GM21390 (cell line): Measurements from ENCODE around the gene MMAB.

Source experiments
- ATAC-seq: cut with Tn5 transposase; IDR thresholded peaks from one replicate; pipeline ENCODE4 v1.9.1; 2021; ENCODE audit not compliant: unreplicated experiment

MMAB gene

DNA sequence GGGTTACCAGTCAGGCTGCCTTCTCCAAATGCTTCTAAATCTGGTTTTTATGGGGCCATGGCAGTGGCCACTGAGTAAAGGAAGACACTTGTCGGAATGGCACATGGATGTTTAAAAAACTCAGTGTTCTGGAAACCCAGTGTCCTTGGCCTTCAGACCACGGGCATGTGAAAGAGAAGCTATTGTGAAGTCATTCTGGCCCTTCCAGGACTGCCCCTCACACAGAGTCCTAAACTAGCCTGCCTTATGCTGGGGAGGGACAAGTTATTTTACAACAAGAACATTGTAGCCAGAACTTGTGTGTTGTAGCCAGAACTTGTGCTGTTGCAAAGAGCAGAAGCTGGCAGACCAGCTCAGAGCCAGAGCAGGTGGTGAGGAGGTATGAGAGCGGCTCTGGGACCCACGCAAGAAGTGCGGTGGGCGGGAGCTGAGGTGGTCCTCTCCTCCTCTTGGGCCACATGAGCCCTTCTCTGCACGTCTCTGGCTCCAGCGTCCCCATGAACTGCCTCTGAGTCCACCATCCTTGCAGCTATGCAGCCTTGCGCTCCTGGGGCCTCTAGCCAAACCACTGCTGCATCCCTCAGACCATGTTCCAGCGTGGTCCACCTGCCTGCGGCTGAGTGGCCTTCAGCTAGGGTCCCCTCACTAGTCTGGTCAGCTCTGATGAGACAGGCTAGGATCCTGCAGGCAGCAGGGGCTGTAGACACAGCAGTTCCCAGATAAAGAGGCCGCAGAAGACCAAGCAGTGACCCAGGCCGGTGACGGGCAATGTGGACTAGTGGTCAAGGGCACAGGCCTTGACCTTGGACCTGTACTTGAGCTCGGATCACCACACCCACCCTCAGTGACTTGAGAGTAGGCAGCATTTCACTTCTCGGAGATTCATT, 32.5 kb downstream of the MMAB start:
- no peak for ATAC-seq

DNA sequence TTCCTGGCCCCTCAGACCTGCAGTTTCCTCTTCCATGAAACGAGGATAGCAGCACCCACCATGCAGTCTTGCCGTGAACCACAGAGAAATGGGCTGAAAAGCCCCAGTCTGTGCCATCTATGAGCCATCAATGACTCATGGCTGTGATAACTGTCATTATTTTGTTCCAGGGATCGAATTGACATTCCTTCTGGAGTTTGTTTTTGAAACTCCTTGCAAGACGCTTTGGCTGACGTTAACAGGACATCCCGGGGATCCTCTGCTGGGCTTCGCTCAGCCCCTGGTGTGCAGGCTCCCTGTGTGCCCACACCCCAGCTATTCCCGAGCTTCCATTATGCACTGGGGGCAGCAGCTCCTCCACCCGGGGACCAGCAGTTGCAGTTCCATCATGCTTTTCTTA, 33.8 kb downstream of the MMAB start:
- no peak for ATAC-seq

DNA sequence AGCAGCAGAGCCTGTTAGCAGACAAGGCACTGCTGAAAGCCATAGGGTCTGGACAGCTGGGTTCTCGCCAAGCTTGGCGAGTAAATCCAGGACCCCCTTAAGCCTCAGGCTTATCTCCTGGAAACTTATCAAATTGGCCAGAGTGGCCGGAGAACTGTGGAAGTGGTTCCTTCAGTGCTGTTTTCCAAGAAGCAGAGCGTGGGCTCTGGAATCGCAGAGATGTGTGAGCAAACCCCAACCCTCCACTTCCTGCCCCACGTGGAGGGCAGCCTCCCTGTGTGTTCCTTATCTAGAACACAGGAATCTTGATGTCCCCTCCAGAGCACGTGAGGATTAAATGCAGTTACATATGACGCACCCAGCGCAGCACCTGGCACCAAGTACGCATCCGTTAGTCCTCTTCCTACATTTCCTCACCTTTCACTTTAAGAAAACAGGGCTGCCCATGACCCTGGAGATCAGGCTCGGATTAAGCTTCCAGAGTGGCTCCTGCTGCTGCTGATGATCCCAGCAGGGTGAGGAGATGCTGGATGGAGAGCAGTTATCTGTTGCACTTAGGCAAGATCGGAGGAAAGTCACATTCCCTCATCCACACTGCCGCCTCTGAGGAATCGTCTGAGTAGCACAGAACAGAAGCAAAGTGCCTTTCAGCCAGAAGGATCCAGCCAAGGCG, 35.0 kb downstream of the MMAB start:
- ATAC-seq = no peak

DNA sequence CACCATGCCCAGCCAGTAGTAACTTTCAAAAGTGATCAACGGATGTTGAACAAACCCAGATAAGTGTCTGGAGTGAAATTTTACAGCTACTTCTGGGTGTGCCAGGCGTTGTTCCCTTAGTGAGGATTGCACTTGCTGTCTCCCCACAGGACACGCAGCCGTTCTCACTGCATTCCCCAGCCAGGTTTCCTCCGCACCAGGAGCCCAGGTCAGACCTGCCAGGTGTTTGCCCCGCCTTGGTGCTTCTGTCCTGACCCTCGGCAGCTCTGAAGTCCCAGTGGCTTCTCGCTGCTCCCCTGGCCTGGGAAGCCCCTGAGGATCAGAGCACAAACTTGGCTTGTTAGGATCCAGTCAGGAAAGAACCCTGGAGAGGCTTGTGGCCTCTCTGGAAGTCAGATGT, 36.2 kb downstream of the MMAB start:
- no peak for ATAC-seq

DNA sequence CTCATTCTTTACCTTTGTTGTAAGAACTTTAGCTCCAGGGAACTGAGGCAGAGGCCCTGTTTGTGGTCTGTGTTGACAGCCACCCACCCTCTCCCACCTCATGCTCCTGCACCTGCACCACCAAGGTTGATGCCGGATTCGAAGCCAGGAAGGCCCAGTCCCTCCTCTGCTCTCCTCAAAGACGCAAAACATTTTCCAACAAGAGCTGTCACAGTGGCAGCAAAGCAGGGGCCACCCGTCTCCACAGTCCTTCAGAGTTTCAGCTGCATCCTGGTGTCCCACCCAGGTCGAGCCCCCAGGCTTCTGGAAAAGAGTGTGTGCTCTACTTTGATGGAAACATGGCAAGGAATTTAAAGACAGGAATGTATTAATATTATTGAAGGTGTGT, 37.4 kb downstream of the MMAB start:
- no peak for ATAC-seq

DNA sequence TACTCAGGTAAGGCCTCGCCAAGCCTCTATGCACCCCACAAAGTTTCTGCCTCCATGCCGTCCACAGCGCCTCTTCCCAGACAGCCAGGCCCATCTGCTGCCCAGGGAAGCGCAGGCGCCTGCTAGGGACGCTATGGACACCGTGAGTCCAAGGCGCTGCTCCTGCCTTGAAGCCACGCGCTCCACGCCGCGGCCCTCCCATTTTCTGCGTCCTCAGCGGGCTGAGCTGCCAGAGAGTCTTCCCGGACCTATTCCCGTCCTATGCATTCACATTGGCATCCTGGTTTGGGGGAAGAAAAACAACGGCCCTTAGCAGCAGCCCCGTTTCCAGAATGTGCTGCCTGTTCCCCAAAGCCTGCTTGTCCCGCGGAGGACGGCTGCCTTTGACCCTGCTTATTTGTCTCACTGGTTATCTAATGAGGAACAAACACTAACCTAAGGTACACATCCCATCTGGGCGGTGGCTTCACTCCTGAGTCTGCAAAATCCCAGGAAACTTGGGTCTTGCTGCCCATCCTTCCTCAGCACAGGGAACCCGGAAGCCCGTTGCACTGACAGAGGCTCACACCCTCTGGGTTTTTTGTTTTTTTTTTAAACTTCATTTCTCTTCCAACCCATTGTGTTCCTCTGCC, 38.0 kb downstream of the MMAB start:
- no peak for ATAC-seq

DNA sequence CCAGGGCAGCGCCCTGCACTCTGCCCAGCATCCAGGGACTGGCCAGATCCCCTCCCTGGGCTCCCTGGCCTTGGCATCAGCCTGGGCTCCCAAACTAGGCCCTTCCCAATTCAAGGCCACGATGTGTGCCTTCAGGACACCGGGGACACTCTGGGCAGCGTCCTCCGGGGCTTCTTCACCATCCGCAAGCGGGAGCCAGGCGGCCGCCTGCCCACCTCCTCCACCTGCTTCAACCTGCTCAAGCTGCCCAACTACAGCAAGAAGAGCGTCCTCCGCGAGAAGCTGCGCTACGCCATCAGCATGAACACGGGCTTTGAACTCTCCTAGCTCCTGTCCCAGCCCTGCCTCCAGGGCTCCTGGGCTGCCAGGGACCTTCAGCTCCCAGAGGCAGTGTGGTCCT, 38.8 kb downstream of the MMAB start:
- no peak for ATAC-seq

DNA sequence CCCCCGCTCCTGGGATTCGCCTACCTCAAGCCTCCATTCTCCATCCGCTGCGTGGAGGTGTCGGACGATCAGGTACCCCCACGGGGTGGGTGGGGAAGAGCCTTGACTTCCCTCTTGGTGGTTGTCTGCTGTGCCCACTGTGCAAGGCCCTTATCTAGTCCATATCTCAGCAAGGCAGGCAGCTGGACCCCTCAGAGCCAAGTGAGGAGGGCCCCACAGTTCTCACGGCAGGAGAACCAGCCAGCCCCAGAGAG, 39.9 kb downstream of the MMAB start:
- no peak for ATAC-seq

DNA sequence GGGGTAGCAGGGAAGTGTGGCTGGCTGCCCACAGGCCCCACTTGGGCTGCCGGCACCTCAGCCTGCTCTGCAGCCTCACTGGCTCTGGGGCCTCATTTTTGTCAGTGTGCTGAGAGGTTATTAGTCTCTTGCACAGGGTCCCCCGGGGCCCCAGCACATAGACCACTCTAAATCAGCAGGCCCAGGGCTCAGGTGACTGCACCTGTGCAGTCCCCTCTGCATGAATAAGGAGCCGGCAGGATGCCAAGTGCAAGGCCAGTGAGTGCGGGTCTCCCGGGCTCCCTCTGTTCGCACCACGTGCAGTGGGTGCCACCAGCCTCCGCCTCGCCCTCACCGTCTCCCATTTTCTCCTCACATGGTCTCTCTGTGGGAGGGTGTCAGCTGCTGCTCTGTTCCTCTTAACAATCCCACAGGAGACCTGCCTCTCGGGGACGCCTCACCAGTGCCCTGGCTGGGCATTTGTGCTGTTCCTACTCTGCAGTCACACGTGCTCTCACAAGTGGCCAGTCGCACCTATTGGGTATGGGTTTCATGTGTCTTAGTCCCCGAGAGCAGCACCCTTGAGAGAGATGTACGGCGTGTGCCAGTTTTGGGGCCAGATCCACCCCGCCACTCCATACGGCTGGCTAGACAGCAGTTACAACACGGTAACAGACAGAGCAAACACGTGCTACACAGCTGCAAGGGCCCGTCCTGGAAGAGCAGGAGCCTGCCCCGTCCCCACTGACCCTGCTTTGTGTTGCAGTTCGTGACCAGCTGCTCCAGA, 40.4 kb downstream of the MMAB start:
- no peak for ATAC-seq

DNA sequence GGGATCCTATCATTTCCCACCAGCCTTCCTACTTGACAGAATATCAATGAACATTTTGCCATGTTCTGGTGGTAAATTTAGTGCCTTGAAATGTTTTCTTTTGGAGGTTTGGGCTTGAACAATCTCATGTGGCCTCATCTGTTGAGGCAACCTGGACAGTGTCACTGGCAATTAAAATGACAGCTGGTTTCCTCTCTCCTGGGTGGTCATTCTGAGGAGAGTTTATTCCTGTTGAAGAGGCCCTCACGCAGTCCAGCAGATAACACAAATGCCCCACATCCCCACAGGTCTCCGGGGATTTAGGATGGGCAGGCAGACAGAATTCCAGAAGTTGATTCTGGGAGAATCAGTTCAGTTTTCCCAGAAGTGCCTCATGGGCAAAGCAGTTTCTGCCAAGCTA, 41.9 kb downstream of the MMAB start:
- ATAC-seq = no peak

DNA sequence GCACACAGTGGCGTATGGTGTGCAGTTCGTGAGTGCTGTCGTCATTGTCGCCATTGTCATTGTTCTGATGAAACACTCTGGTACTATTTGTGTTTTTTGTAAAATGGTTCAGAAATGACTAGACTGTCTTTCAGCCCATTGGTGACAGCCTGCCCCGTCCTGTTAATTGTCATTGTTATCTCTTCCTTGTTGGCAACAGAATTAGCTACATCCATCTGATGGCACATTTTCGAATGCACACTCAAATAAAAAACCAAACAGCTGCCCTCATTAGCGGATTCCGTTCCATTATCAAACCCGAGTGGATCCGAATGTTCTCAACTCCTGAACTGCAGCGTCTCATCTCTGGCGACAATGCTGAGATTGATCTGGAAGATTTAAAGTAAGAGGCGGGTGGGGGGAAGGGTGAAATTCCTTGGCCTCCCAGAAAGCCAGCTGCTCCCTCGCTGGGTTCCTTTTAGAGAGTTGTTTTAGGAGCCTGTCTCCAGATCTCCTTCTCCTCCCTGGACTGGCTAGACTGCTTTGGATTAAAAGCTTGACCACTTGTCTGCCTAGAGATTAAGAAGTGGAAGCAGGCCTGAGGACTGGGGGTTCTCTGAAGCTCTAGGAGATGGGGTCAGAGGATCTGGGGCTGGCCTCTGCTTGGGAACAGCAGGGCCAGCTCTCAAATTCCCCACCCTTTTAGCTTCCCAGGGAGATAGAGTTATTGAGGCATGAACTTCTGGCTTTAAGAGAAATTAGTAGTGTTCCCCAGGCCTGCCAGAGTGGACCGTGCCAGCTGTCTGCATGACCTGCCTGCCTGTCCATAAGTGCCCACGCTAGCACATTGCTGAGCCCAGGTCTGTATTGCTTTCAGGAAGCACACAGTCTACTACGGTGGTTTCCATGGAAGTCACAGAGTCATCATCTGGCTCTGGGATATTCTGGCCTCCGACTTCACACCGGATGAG, 43.3 kb downstream of the MMAB start:
- ATAC-seq = no peak

DNA sequence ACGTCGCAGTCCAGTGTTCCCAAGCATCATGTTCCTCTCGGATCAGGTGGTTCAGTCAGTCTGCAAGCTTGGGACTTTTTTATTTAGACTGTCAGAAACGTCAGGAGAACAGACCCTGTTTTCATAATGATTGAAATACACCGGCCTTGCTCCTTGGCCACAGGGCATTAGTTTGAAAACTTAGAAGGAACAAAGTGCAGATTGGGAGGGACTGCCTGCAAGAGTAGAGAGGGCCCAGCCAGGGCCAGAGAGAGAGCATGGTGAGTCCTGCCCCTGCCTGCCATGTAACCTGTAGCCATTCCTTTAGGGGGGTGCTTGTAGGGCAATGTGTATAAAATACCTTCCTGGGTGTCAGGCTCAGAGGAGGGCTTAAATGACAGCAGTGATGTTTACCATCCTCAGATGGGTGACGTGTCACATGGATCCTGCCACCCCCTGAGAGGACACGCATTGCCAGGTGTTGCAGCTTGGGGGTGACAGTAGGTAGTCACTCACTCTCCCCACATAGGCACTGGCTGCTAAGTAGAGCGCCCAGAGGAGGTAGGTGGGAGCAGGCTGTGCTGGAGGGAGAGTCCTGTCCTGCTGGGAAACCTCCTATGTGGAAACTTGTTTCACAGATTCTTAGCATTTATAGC, 45.7 kb downstream of the MMAB start:
- ATAC-seq = no peak

DNA sequence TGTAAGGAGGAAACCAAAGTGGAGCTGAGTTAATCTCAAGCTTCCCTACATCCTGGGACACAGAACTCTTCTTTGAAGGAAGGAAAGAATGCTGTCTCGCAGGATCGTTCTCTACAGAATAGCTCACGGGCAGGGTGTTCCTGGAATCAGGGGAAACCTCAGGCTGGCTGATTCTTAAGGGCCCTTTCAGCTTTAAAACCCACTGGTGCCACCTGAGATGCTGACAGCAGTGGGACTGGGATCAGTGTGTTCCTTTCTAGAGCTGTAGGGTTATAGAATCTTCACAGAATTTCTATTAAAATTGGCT, 48.1 kb downstream of the MMAB start:
- no peak for ATAC-seq

DNA sequence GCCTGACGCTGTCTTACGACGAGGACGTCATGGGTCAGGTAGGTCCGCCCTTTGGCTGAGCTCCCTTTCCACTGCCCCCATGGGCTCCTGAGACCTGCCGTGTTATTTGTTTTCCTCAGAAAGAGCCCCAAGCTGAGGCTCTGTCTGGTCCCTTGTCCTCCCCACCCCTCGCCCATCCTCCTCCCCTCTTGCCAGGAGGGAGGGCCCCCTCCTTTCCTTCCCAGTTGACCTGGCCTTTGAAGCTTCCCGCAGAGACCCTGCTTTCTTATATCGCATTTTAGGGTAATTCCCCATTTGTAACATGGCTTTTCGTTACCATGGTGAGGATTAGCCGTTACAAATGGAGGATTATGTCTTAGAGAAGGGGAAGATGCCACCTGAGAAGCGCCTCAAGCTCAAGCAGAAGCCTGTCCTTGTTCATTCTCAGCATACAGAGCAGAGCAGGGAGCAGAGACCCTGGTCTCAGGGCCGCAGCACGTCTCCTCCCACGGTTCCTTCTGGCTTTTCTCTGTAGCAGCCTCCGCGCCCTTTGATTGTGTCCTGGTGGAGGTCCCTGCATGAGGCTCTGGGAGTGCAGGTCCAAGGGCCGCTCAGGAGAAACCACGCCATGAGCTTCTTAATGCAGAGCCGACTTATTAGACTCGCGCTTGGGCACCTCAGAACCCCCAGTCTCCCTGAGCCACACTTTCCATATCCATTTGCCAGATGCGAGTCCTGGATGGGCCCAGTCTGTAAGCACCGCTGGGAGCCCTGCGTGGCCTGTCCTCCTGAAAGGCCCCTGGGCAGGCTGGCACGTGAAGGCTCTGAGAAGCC, 48.6 kb downstream of the MMAB start:
- ATAC-seq = no peak

DNA sequence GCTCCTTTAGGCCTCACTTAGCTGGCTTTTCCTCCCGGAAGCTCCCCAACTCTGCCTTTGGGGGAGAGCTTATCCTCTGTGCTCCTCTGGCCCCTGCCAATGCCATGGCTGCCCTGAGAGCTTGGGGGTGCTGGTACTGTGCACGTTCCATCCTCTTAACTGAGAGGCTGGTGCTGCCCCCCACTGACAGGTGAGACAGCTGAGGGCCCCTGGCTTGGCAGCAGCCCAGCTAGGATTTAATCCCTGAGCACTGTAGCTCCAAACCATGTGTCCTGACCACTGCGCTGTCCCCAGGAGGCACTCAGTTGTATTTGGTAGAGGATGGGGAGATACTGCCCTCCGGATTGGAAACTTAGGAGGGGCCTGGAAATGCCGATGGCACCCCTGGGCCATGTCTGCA, 49.8 kb downstream of the MMAB start:
- ATAC-seq = no peak

DNA sequence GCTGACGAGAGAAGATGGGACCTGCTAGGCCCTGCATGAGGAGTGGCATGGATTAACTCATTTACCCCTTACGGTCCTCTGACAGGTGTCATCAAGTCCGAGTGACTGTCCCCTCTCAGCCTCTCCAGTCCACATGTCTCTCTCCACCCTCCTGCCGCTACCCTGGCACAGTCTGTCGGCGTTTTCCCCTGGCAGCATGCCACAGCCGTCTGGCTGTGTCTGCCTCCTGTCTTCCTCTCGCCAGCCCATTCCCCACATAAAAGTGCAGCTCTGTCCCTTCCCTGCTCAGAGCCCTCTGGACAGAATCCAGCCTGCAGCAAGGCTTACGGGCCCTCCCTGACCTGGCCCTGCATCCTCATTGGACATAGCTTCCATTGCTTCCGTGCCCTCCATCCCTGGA, 50.2 kb downstream of the MMAB start:
- ATAC-seq = no peak

DNA sequence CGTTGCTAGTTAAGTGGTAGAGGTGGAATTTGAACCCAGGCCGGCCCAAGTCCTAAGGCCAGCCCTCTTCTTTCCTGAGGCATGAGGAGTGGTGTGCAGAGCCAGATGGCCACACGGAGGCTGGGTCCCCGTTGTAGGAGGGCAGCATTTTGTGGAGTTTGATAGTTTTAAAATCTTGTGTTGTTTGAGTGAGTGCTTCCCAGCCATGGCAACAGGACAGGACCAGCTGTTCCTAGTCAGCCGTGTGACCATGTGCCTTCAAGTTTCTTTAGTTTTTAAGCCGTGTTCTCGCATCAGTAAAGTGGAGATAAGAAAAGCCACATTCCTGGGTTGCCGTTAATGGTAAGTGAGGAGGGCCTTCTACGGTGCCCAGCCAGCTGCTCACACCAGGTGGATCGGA, 51.5 kb downstream of the MMAB start:
- ATAC-seq = no peak

DNA sequence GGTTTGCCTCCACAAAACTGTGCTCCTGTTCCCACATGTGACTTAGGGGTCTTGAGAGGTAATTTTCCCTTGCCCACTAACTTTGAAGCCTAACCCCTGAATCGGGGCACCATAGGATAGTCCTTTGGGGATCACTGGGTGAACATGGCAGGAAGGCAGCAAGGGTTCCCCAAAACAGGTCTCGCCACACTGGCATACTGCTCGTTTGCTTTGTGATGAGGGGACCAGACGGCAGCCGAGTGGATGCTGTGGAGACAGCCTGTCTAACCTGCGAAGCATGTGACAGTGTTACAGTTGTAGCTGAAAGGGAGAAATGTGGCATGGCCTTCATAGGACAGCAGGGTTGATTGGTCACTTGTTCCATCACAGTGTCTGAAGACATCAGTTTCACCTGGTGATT, 53.5 kb downstream of the MMAB start:
- ATAC-seq = no peak

DNA sequence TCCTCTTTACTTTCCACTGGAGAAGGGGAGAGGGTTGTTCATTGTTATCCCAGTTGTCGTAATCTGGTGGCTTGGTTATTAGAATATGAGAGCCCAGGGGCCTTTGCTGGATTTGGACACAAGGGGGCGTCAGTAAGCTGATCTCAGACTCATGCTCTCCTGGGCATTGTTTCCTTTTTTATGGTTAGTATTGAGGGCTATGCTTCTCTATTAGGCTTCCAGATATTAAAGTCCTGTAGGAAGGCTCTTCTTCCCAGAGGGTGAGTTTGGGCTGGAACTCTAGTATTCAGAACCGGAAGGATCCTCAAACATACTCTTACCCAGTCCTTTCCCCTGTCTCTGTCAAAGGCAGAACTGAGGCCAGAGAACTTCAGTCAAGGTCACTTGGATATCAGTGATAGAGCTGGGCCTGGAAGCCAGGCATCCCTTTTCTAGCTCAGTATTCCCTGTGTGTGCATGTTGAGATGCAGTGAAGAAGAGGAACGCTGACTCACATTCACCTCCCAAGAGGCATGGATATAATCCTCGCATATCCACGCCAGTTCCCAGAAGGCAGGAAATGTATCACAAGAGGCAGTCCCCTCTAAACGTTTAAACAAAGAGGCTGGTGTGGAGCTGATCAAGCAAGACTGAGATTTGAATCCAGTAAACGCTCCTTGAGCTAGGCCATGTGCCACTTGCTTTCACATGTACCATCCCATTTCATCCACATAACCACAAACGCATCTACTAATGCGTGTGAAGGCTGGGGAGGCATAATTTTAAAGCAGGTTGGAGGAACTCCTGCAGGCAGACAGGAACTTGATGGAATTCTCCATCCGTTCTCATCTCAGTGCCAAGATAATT, 54.3 kb downstream of the MMAB start:
- no peak for ATAC-seq
